IPS-20b (cell line): ENCODE data around the gene TPRG1.

ENCODE experiments used
- H3K27ac ChIP-seq: one replicate; pipeline ENCODE4 v1.5.1; 2013; ENCODE audit warnings: low read length
- H3K27me3 ChIP-seq: 2 replicates; pipeline ENCODE4 v1.6.1; 2013; ENCODE audit warnings: mild to moderate bottlenecking, low read length, inconsistent platforms; ENCODE audit not compliant: insufficient read depth
- H3K36me3 ChIP-seq: 2 replicates; pipeline ENCODE4 v1.6.1; 2013; ENCODE audit warnings: low read depth, mild to moderate bottlenecking, inconsistent platforms, low read length, moderate library complexity; ENCODE audit not compliant: insufficient read depth
- H3K4me1 ChIP-seq: 2 replicates; pipeline ENCODE4 v1.6.1; 2013; ENCODE audit warnings: mild to moderate bottlenecking, control low read depth, inconsistent platforms, low read length, moderate library complexity; ENCODE audit not compliant: insufficient read depth
- H3K4me3 ChIP-seq: 2 replicates; pipeline ENCODE4 v1.5.1; 2013; ENCODE audit warnings: mild to moderate bottlenecking, low read length, inconsistent platforms
- H3K9ac ChIP-seq: 2 replicates; pipeline ENCODE4 v1.6.1; 2013; ENCODE audit warnings: low read depth, mild to moderate bottlenecking, inconsistent platforms, low read length, moderate library complexity
- H3K9me3 ChIP-seq: 2 replicates; pipeline ENCODE4 v1.6.1; 2013; ENCODE audit warnings: mild to moderate bottlenecking, low read depth, low read length, inconsistent platforms; ENCODE audit not compliant: insufficient read depth

Gene TPRG1

GRCh38 chr3:189204167-189204866, 32.5 kb downstream of the TPRG1 start:
- H3K9me3 ChIP-seq: no peaks in the 10 kb centered on the region
- H3K27me3 ChIP-seq: no peaks in the 10 kb centered on the region
- no peak overlapping the region for H3K9ac ChIP-seq
- H3K4me1 ChIP-seq: peaks cover 4% of the 10 kb centered on the region; the same call in 1 of the 2 replicates
- H3K27ac ChIP-seq: no peak overlapping the region
- H3K4me3 ChIP-seq: no peak overlapping the region
- H3K36me3 ChIP-seq: no peaks in the 10 kb centered on the region

- Histone ChIP-seq H3K9ac (no peak overlapping the region), H3K27ac (no peak overlapping the region), H3K36me3 (no peaks in the 10 kb centered on the region), H3K9me3 (no peaks in the 10 kb centered on the region), H3K4me1 (peaks cover 4% of the 10 kb centered on the region; the same call in 1 of the 2 replicates), H3K4me3 (no peak overlapping the region), H3K27me3 (no peaks in the 10 kb centered on the region)
Measured at GRCh38 chr3:189204937-189205336, 33.2 kb downstream of the TPRG1 start.

- H3K9me3 ChIP-seq: no peaks in the 10 kb centered on the region
- no peak overlapping the region for H3K9ac ChIP-seq
- H3K27me3 ChIP-seq: no peaks in the 10 kb centered on the region
- H3K36me3 ChIP-seq: no peaks in the 10 kb centered on the region
- H3K27ac ChIP-seq: no peak overlapping the region
- no peak overlapping the region for H3K4me3 ChIP-seq
- H3K4me1 ChIP-seq: no peaks in the 10 kb centered on the region
Measured at GRCh38 chr3:189210251-189210770, 38.5 kb downstream of the TPRG1 start.

GRCh38 chr3:189212681-189213080, 40.9 kb downstream of the TPRG1 start:
- Histone ChIP-seq H3K4me3 (no peak overlapping the region), H3K27ac (no peak overlapping the region), H3K9ac (no peak overlapping the region), H3K9me3 (no peaks in the 10 kb centered on the region), H3K36me3 (no peaks in the 10 kb centered on the region), H3K27me3 (no peaks in the 10 kb centered on the region), H3K4me1 (no peaks in the 10 kb centered on the region)

- H3K4me1 ChIP-seq: no peaks in the 10 kb centered on the region
- H3K4me3 ChIP-seq: no peak overlapping the region
- no peaks in the 10 kb centered on the region for H3K36me3 ChIP-seq
- H3K27me3 ChIP-seq: no peaks in the 10 kb centered on the region
- H3K9ac ChIP-seq: no peak overlapping the region
- H3K27ac ChIP-seq: no peak overlapping the region
- no peaks in the 10 kb centered on the region for H3K9me3 ChIP-seq
Measured at GRCh38 chr3:189214651-189215050, 42.9 kb downstream of the TPRG1 start.

- Histone ChIP-seq H3K4me1 (no peaks in the 10 kb centered on the region), H3K27ac (no peak overlapping the region), H3K27me3 (no peaks in the 10 kb centered on the region), H3K36me3 (no peaks in the 10 kb centered on the region), H3K4me3 (no peak overlapping the region), H3K9me3 (no peaks in the 10 kb centered on the region), H3K9ac (no peak overlapping the region)
Measured at GRCh38 chr3:189222927-189223636, 51.3 kb downstream of the TPRG1 start.

GRCh38 chr3:189225431-189225830, 53.7 kb downstream of the TPRG1 start:
- no peaks in the 10 kb centered on the region for H3K9me3 ChIP-seq
- H3K9ac ChIP-seq: no peak overlapping the region
- no peaks in the 10 kb centered on the region for H3K27me3 ChIP-seq
- no peak overlapping the region for H3K4me3 ChIP-seq
- H3K27ac ChIP-seq: no peak overlapping the region
- no peaks in the 10 kb centered on the region for H3K36me3 ChIP-seq
- H3K4me1 ChIP-seq: no peaks in the 10 kb centered on the region

GRCh38 chr3:189227249-189227648, 55.5 kb downstream of the TPRG1 start:
- Histone ChIP-seq H3K27me3 (no peaks in the 10 kb centered on the region), H3K4me1 (no peaks in the 10 kb centered on the region), H3K27ac (no peak overlapping the region), H3K36me3 (no peaks in the 10 kb centered on the region), H3K9me3 (no peaks in the 10 kb centered on the region), H3K4me3 (no peak overlapping the region), H3K9ac (no peak overlapping the region)

- Histone ChIP-seq H3K27ac (no peak overlapping the region), H3K27me3 (no peaks in the 10 kb centered on the region), H3K9me3 (no peaks in the 10 kb centered on the region), H3K4me1 (no peaks in the 10 kb centered on the region), H3K9ac (no peak overlapping the region), H3K36me3 (no peaks in the 10 kb centered on the region), H3K4me3 (no peak overlapping the region)
Measured at GRCh38 chr3:189229196-189229828, 57.5 kb downstream of the TPRG1 start.

- Histone ChIP-seq H3K27ac (no peak overlapping the region), H3K36me3 (no peaks in the 10 kb centered on the region), H3K9me3 (no peaks in the 10 kb centered on the region), H3K27me3 (no peaks in the 10 kb centered on the region), H3K4me3 (no peak overlapping the region), H3K4me1 (no peaks in the 10 kb centered on the region), H3K9ac (no peak overlapping the region)
Measured at GRCh38 chr3:189232790-189233189, 61.0 kb downstream of the TPRG1 start.

GRCh38 chr3:189233225-189233858, 61.6 kb downstream of the TPRG1 start:
- no peak overlapping the region for H3K27ac ChIP-seq

More at GRCh38 chr3:189233225-189233858, 61.6 kb downstream of the TPRG1 start:
- Histone ChIP-seq H3K9ac (no peak overlapping the region), H3K9me3 (no peaks in the 10 kb centered on the region), H3K27me3 (no peaks in the 10 kb centered on the region), H3K36me3 (no peaks in the 10 kb centered on the region), H3K4me3 (no peak overlapping the region), H3K4me1 (no peaks in the 10 kb centered on the region)
